Measurements from ENCODE around the gene C9orf85.
A peak's percentile ranks its signal among the peaks of the same experiment; 100 is the strongest.

C9orf85 gene

DNA sequence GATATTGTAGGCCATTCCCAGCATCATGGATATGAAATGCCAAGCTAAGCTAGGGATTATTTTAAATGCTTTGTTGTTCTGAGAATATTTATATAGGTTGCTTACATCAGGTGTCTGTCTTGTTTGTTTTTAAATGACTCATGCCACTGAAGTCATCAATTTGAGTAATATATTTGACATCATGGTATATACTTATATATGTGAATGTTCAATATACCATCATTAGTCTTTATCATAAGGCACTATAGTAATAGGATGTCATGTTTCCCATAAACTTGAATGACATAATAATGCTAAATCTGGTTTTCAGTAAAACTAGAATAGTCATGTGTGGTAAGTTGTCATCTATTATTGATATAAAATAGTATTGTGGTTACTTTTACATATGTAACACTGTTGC lies 13.1 kb downstream of the C9orf85 start:
- Histone ChIP-seq H3K27me3 (ENCODE audit: control insufficient read depth, insufficient read depth, low read length) (no peaks in the 10 kb centered on the region), H3K9ac (ENCODE audit: low read depth, low read length) (no peak overlapping the region), H3K36me3 (ENCODE audit: control insufficient read depth, insufficient read depth, low read length) (peaks cover 6% of the 10 kb centered on the region), H3K27ac (ENCODE audit: low read depth, low read length) (no peak overlapping the region), H3K4me3 (ENCODE audit: low read depth, low read length) (no peak overlapping the region), H3K9me3 (ENCODE audit: control insufficient read depth, insufficient read depth, low read length) (no peaks in the 10 kb centered on the region), H3K4me1 (ENCODE audit: control insufficient read depth, insufficient read depth, low read length) (peaks cover 64% of the 10 kb centered on the region)

DNA sequence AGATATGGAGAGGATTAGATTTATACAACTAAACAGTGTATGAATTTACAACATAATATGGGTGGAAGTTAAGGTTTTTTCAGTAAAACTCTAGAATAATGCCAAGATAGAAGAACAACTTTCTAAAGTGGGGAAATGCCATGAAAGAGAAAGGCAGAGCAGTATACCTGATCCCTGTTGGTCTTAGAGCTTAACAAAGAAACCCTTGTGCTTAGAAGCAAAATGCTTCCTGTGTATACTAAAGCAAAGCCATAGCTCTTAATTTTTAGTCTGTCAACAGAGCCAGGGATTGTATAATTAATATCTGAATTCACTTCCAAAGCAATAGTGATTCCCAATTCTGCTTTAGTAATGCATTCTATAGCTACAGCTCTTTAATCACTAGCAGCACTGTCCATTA lies 14.4 kb downstream of the C9orf85 start:
- Histone ChIP-seq H3K9ac (ENCODE audit: low read depth, low read length) (no peak overlapping the region), H3K4me1 (ENCODE audit: control insufficient read depth, insufficient read depth, low read length) (peaks cover 55% of the 10 kb centered on the region), H3K27ac (ENCODE audit: low read depth, low read length) (peak overlapping the region; percentile 20), H3K9me3 (ENCODE audit: control insufficient read depth, insufficient read depth, low read length) (no peaks in the 10 kb centered on the region), H3K36me3 (ENCODE audit: control insufficient read depth, insufficient read depth, low read length) (peaks cover 6% of the 10 kb centered on the region; the same call in 1 of the 2 replicates), H3K27me3 (ENCODE audit: control insufficient read depth, insufficient read depth, low read length) (no peaks in the 10 kb centered on the region), H3K4me3 (ENCODE audit: low read depth, low read length) (no peak overlapping the region)

DNA sequence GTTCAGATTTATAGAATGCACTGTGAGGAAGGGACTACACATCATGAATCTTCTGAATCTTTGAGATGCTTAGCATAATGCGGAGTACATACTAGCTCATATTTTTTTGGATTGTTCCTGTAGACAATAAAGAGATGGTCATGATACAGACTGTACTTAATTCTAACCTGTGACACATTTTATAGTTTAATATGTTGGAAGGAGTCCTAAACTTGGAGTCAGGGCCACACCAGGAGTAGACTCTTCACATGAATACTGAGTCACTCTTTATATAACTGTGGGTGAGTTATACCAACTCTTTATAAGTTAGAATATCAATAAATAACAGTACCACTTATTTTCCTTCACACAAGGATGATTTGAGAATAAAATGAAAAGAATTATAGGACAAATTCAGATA lies 16.9 kb downstream of the C9orf85 start:
- Histone ChIP-seq H3K27ac (ENCODE audit: low read depth, low read length) (no peak overlapping the region), H3K9me3 (ENCODE audit: control insufficient read depth, insufficient read depth, low read length) (no peaks in the 10 kb centered on the region), H3K9ac (ENCODE audit: low read depth, low read length) (no peak overlapping the region), H3K36me3 (ENCODE audit: control insufficient read depth, insufficient read depth, low read length) (no peaks in the 10 kb centered on the region), H3K27me3 (ENCODE audit: control insufficient read depth, insufficient read depth, low read length) (no peaks in the 10 kb centered on the region), H3K4me1 (ENCODE audit: control insufficient read depth, insufficient read depth, low read length) (peaks cover 46% of the 10 kb centered on the region), H3K4me3 (ENCODE audit: low read depth, low read length) (no peak overlapping the region)

DNA sequence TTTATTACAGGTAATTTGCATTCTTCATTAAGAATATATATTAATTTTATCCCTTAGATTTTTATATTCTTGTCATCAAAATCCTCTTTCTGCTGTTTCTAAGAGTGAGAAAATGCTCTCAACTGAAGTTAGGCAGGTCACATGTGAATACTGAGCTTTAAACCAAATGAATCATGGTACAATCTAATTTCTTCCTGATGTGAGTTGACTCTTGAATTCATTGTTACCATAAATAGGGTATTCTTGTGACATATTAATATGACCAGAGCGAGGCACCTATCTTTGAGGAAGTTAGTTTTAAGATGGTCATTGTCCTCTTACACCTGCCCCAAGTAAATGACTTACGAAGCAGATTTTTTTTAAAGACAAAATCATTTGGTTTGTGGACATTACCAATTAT lies 17.4 kb downstream of the C9orf85 start:
- Histone ChIP-seq H3K4me3 (ENCODE audit: low read depth, low read length) (no peak overlapping the region), H3K27ac (ENCODE audit: low read depth, low read length) (no peak overlapping the region), H3K9me3 (ENCODE audit: control insufficient read depth, insufficient read depth, low read length) (no peaks in the 10 kb centered on the region), H3K27me3 (ENCODE audit: control insufficient read depth, insufficient read depth, low read length) (no peaks in the 10 kb centered on the region), H3K9ac (ENCODE audit: low read depth, low read length) (no peak overlapping the region), H3K4me1 (ENCODE audit: control insufficient read depth, insufficient read depth, low read length) (peaks cover 41% of the 10 kb centered on the region), H3K36me3 (ENCODE audit: control insufficient read depth, insufficient read depth, low read length) (no peaks in the 10 kb centered on the region)

DNA sequence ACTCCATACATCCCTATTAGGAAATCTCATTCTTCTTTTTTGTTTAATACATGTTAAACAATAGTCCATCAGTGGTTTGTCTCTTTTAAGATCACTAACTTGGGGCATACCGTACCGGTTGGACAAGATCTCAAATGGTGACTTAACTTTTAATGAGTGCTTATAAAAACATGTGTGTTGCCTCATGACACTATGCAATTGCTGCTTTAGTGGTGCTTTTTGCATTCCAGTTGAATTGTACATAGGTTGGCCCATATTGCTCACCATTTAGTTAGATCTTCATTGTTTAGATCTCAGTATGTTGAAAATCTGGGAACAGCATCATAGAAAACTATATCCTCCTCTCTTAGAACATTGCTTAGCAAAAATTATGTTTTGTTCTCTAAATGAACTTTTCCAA lies 17.8 kb downstream of the C9orf85 start:
- Histone ChIP-seq H3K36me3 (ENCODE audit: control insufficient read depth, insufficient read depth, low read length) (no peaks in the 10 kb centered on the region), H3K27ac (ENCODE audit: low read depth, low read length) (no peak overlapping the region), H3K4me3 (ENCODE audit: low read depth, low read length) (no peak overlapping the region), H3K4me1 (ENCODE audit: control insufficient read depth, insufficient read depth, low read length) (peaks cover 37% of the 10 kb centered on the region), H3K27me3 (ENCODE audit: control insufficient read depth, insufficient read depth, low read length) (no peaks in the 10 kb centered on the region), H3K9me3 (ENCODE audit: control insufficient read depth, insufficient read depth, low read length) (no peaks in the 10 kb centered on the region), H3K9ac (ENCODE audit: low read depth, low read length) (no peak overlapping the region)

DNA sequence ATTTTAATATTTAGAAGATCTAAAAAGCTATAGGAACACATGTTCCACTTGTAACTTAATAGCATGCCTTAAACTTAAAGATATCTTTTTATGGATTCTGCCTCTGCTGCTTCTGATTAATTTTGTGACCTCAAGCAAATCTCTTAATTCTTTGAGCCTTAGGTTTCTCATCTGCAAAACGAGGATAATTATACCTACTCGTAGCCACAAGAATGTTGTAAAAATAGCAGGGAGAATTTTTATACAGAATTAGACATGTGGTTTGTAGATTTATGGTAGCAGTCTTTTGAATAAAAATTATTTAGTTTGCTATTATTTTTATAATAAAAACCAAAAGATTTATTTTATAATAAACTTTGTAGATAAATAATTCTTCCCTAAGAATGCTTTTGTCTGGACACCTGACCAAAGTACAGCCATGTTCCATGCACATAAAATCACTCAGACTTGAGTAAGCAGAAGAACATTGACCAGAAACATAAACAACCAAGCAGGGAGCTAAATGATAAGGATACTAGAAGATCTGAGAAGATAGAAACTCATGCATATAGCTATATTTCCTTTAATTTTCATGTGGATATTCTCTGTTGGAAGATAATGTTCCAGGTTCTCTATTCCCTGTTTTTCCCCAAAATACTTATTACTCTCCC lies 18.5 kb downstream of the C9orf85 start:
- no peak overlapping the region for H3K4me3 ChIP-seq (ENCODE audit: low read depth, low read length)
- no peaks in the 10 kb centered on the region for H3K36me3 ChIP-seq (ENCODE audit: control insufficient read depth, insufficient read depth, low read length)
- peaks cover 32% of the 10 kb centered on the region for H3K4me1 ChIP-seq (ENCODE audit: control insufficient read depth, insufficient read depth, low read length)
- H3K9me3 ChIP-seq (ENCODE audit: control insufficient read depth, insufficient read depth, low read length) = no peaks in the 10 kb centered on the region
- H3K27me3 ChIP-seq (ENCODE audit: control insufficient read depth, insufficient read depth, low read length) = no peaks in the 10 kb centered on the region
- no peak overlapping the region for H3K27ac ChIP-seq (ENCODE audit: low read depth, low read length)
- no peak overlapping the region for H3K9ac ChIP-seq (ENCODE audit: low read depth, low read length)

DNA sequence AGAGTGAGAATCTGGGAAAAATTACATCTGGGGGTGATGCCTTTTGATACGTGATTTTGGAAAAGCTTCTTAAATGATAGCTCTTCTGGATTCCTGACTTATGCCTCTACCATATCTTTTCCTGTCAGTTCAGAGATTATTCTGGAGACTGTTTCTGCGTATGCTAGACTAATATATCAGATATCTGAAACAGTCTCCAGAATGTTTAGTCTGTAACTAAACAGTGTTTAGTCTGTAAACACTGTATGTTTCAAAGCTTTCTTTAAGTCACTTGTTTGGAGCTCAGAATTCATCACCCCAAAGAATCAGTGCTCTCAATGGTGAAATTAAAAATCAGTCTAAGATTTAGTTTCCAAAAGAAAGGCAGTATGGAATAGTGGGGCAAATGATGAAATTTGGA lies 19.7 kb downstream of the C9orf85 start:
- Histone ChIP-seq H3K4me3 (ENCODE audit: low read depth, low read length) (no peak overlapping the region), H3K9me3 (ENCODE audit: control insufficient read depth, insufficient read depth, low read length) (no peaks in the 10 kb centered on the region), H3K27me3 (ENCODE audit: control insufficient read depth, insufficient read depth, low read length) (no peaks in the 10 kb centered on the region), H3K27ac (ENCODE audit: low read depth, low read length) (no peak overlapping the region), H3K36me3 (ENCODE audit: control insufficient read depth, insufficient read depth, low read length) (no peaks in the 10 kb centered on the region), H3K9ac (ENCODE audit: low read depth, low read length) (no peak overlapping the region), H3K4me1 (ENCODE audit: control insufficient read depth, insufficient read depth, low read length) (peaks cover 27% of the 10 kb centered on the region)

DNA sequence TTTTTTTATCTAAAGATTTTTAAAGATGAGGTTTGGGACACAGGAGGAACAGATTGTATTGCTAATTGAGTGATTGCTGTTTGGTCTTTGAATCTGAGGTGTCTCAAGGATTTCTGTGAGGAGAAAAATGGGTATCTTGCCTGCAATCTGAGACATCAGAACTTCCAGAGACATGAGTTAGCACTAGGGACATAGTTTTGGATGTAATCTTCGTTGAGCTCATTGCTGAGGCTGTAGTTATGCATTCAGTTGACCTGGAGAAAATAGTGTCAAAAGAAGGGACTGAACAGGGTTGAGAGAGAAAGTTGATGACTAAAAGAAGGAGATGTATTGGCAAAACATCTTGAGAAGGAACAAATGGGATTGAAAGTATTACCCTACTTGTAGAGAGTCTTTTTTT lies 24.6 kb downstream of the C9orf85 start:
- H3K27ac ChIP-seq (ENCODE audit: low read depth, low read length) = no peak overlapping the region
- H3K4me1 ChIP-seq (ENCODE audit: control insufficient read depth, insufficient read depth, low read length) = peaks cover 19% of the 10 kb centered on the region
- H3K27me3 ChIP-seq (ENCODE audit: control insufficient read depth, insufficient read depth, low read length) = no peaks in the 10 kb centered on the region
- H3K9me3 ChIP-seq (ENCODE audit: control insufficient read depth, insufficient read depth, low read length) = no peaks in the 10 kb centered on the region
- no peaks in the 10 kb centered on the region for H3K36me3 ChIP-seq (ENCODE audit: control insufficient read depth, insufficient read depth, low read length)
- no peak overlapping the region for H3K9ac ChIP-seq (ENCODE audit: low read depth, low read length)
- no peak overlapping the region for H3K4me3 ChIP-seq (ENCODE audit: low read depth, low read length)

DNA sequence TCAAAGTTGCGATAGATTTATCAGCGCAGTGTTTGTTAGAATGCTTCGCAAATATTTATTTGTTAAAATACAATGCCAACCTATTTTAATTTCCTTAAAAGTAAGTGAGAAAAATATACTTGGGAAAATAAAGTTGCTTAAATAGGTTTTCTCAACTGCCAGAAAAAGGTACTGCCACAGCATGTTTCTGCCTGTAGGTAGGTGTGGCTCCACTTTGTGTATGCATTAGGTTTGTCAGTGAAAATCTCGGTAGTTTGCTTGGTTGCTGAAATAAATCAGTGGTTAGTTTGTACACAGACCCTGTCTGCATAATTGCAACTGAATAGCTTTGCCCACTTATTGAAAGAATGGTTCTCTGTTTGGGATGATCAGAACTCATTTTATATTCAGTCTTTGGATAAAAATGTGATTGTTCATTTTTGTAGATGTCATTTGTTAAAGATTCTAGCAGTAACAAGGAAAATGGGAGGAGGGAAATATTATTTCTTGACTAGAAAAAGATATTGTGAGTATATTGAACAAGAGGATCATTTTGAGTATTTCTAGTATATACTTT lies 25.7 kb downstream of the C9orf85 start:
- H3K4me1 ChIP-seq (ENCODE audit: control insufficient read depth, insufficient read depth, low read length) = peaks cover 19% of the 10 kb centered on the region
- H3K9me3 ChIP-seq (ENCODE audit: control insufficient read depth, insufficient read depth, low read length) = no peaks in the 10 kb centered on the region
- peak overlapping the region; percentile 14 for H3K27ac ChIP-seq (ENCODE audit: low read depth, low read length)
- no peaks in the 10 kb centered on the region for H3K27me3 ChIP-seq (ENCODE audit: control insufficient read depth, insufficient read depth, low read length)
- H3K4me3 ChIP-seq (ENCODE audit: low read depth, low read length) = no peak overlapping the region
- H3K9ac ChIP-seq (ENCODE audit: low read depth, low read length) = no peak overlapping the region
- no peaks in the 10 kb centered on the region for H3K36me3 ChIP-seq (ENCODE audit: control insufficient read depth, insufficient read depth, low read length)

DNA sequence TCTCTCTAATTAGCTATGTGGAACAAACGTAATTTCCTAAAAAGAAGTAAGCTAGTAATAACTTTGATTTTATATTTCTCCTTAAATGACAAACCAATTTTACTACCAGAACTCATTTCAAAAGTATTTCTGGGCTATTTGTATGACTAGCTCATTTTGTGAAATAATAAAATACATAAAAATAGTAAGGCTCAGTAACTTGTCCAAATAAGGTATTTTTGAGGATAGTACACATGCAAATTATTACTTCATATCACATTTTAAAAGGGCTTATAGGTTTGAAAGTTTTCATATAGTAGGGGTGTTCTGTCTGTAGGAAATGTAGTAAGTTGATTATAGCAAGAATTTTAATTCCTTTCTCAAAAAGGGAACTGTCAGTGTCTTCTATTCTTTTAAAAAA lies 26.5 kb downstream of the C9orf85 start:
- Histone ChIP-seq H3K4me3 (ENCODE audit: low read depth, low read length) (no peak overlapping the region), H3K9ac (ENCODE audit: low read depth, low read length) (no peak overlapping the region)

DNA sequence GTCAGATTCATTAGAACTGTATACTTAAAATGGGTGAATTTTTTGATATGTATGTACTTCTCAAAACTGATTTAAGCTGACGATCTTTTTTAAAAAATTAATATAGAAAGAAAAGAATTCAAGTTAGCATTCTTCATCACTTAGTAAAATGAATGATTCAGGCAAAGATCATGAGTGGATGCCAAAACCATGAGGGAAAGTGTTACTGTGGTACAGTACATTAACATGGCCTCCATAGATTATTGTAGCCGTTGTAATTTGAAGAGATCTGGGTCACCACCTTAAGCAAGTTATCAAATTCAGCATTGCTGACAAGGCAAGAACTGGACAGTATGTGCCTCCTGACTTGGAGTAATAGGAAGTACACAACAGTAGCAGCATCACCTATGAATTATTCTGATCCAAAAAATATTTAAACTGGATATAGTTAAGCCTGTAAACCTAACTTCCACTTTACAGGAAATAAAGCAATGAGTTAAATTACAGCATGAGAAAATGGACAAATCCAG lies 29.7 kb downstream of the C9orf85 start:
- Histone ChIP-seq H3K4me1 (ENCODE audit: control insufficient read depth, insufficient read depth, low read length) (peaks cover 30% of the 10 kb centered on the region), H3K36me3 (ENCODE audit: control insufficient read depth, insufficient read depth, low read length) (no peaks in the 10 kb centered on the region), H3K27ac (ENCODE audit: low read depth, low read length) (no peak overlapping the region), H3K9me3 (ENCODE audit: control insufficient read depth, insufficient read depth, low read length) (no peaks in the 10 kb centered on the region), H3K9ac (ENCODE audit: low read depth, low read length) (no peak overlapping the region), H3K4me3 (ENCODE audit: low read depth, low read length) (no peak overlapping the region), H3K27me3 (ENCODE audit: control insufficient read depth, insufficient read depth, low read length) (no peaks in the 10 kb centered on the region)

More for the DNA sequence above, 26.5 kb downstream of the C9orf85 start:
- H3K4me1 ChIP-seq (ENCODE audit: control insufficient read depth, insufficient read depth, low read length) = peaks cover 18% of the 10 kb centered on the region
- no peak overlapping the region for H3K27ac ChIP-seq (ENCODE audit: low read depth, low read length)
- no peaks in the 10 kb centered on the region for H3K27me3 ChIP-seq (ENCODE audit: control insufficient read depth, insufficient read depth, low read length)
- H3K9me3 ChIP-seq (ENCODE audit: control insufficient read depth, insufficient read depth, low read length) = no peaks in the 10 kb centered on the region
- H3K36me3 ChIP-seq (ENCODE audit: control insufficient read depth, insufficient read depth, low read length) = no peaks in the 10 kb centered on the region
